WTC11 (cell line): Measurements from ENCODE around the gene RND1.

Source experiments
- ESRRA ChIP-seq: sonication (generic); formaldehyde crosslinking; IDR thresholded peaks from 2 replicates; pipeline ENCODE4 v1.8.1; 2022; ENCODE audit warnings: mild to moderate bottlenecking, missing genetic modification reagents, borderline replicate concordance
- JUN ChIP-seq: sonication (generic); formaldehyde crosslinking; IDR thresholded peaks from 2 replicates; pipeline ENCODE4 v1.8.0; 2023; ENCODE audit warnings: mild to moderate bottlenecking, missing genetic modification reagents
- NR3C1 ChIP-seq: sonication (generic); formaldehyde crosslinking; conservative IDR thresholded peaks from 2 replicates; pipeline ENCODE4 v1.8.1; 2023; ENCODE audit warnings: low read depth, mild to moderate bottlenecking, missing genetic modification reagents
- SMAD3 ChIP-seq: sonication (generic); formaldehyde crosslinking; IDR thresholded peaks from 2 replicates; pipeline ENCODE4 v1.8.0; 2022; ENCODE audit warnings: missing genetic modification reagents, mild to moderate bottlenecking, borderline replicate concordance
- ZBTB21 ChIP-seq: sonication (generic); formaldehyde crosslinking; IDR thresholded peaks from 2 replicates; pipeline ENCODE4 v1.8.1; 2023; ENCODE audit warnings: mild to moderate bottlenecking, missing genetic modification reagents, borderline replicate concordance
- ZNF263 ChIP-seq: sonication (generic); formaldehyde crosslinking; IDR thresholded peaks from 2 replicates; pipeline ENCODE4 v1.8.1; 2022; ENCODE audit warnings: low read depth, mild to moderate bottlenecking, moderate library complexity, missing genetic modification reagents
- TF ChIP-seq, protein P1 (sequence below): fragments of 200-600 bp; IDR thresholded peaks from 2 replicates; pipeline ENCODE4 v1.8.0; 2022; ENCODE audit warnings: antibody characterized with exemption
- TF ChIP-seq, protein P2 (sequence below): sonication (generic); formaldehyde crosslinking; IDR thresholded peaks from 2 replicates; pipeline ENCODE4 v1.8.1; 2022; ENCODE audit warnings: mild to moderate bottlenecking, moderate library complexity, missing genetic modification reagents
- TF ChIP-seq, protein P3 (sequence below): sonication (generic); formaldehyde crosslinking; IDR thresholded peaks from 2 replicates; pipeline ENCODE4 v1.8.1; 2022; ENCODE audit warnings: low read depth, missing genetic modification reagents, borderline replicate concordance

DNA sequence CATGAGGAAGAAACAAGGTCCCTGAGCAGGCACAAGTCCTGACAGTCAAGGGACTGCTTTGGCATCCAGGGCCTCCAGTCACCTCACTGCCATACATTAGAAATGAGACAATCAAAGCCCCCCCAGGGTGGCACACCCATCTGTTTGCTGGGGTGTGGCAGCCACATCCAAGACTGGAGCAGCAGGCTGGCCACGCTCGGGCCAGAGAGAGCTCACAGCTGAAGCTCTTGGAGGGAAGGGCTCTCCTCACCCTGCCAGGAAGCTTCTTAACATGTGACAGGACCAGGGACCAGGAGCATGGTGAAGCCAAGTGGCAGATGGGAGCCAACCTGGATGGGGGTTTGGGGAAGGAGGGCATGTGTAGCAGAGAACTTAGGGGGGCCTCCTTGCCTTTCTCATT, 37.4 kb downstream of the RND1 start:
- TF ChIP-seq, protein P1, sequence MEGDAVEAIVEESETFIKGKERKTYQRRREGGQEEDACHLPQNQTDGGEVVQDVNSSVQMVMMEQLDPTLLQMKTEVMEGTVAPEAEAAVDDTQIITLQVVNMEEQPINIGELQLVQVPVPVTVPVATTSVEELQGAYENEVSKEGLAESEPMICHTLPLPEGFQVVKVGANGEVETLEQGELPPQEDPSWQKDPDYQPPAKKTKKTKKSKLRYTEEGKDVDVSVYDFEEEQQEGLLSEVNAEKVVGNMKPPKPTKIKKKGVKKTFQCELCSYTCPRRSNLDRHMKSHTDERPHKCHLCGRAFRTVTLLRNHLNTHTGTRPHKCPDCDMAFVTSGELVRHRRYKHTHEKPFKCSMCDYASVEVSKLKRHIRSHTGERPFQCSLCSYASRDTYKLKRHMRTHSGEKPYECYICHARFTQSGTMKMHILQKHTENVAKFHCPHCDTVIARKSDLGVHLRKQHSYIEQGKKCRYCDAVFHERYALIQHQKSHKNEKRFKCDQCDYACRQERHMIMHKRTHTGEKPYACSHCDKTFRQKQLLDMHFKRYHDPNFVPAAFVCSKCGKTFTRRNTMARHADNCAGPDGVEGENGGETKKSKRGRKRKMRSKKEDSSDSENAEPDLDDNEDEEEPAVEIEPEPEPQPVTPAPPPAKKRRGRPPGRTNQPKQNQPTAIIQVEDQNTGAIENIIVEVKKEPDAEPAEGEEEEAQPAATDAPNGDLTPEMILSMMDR = no peak
- TF ChIP-seq ZBTB21 (CRISPR knock-in tag) (no peak), ESRRA (CRISPR knock-in tag) (no peak), NR3C1 (CRISPR knock-in tag) (no peak), JUN (CRISPR knock-in tag) (no peak), ZNF263 (CRISPR knock-in tag) (no peak), SMAD3 (CRISPR knock-in tag) (no peak)
- TF ChIP-seq, protein P2, sequence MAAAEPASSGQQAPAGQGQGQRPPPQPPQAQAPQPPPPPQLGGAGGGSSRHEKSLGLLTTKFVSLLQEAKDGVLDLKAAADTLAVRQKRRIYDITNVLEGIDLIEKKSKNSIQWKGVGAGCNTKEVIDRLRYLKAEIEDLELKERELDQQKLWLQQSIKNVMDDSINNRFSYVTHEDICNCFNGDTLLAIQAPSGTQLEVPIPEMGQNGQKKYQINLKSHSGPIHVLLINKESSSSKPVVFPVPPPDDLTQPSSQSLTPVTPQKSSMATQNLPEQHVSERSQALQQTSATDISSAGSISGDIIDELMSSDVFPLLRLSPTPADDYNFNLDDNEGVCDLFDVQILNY (CRISPR knock-in tag) = no peak
- TF ChIP-seq, protein P3, sequence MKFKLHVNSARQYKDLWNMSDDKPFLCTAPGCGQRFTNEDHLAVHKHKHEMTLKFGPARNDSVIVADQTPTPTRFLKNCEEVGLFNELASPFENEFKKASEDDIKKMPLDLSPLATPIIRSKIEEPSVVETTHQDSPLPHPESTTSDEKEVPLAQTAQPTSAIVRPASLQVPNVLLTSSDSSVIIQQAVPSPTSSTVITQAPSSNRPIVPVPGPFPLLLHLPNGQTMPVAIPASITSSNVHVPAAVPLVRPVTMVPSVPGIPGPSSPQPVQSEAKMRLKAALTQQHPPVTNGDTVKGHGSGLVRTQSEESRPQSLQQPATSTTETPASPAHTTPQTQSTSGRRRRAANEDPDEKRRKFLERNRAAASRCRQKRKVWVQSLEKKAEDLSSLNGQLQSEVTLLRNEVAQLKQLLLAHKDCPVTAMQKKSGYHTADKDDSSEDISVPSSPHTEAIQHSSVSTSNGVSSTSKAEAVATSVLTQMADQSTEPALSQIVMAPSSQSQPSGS (CRISPR knock-in tag) = no peak
